DOHH2 (cell line): Measurements from ENCODE around the gene STK33.

ENCODE experiments used
- EZH2phosphoT487 ChIP-seq: fragments of 200-600 bp; sonication (generic); IDR thresholded peaks from 2 replicates; pipeline ENCODE4 v1.6.1; 2017; ENCODE audit warnings: borderline replicate concordance, mild to moderate bottlenecking, antibody characterized with exemption, low read length, moderate library complexity, mixed read lengths
- TF ChIP-seq, protein P1 (sequence below): fragments of 200-600 bp; sonication (generic); IDR thresholded peaks from one replicate; pipeline ENCODE4 v1.5.1; 2014; ENCODE audit warnings: antibody characterized with exemption, mild to moderate bottlenecking, low read depth, low read length; ENCODE audit not compliant: poor library complexity, severe bottlenecking

DNA sequence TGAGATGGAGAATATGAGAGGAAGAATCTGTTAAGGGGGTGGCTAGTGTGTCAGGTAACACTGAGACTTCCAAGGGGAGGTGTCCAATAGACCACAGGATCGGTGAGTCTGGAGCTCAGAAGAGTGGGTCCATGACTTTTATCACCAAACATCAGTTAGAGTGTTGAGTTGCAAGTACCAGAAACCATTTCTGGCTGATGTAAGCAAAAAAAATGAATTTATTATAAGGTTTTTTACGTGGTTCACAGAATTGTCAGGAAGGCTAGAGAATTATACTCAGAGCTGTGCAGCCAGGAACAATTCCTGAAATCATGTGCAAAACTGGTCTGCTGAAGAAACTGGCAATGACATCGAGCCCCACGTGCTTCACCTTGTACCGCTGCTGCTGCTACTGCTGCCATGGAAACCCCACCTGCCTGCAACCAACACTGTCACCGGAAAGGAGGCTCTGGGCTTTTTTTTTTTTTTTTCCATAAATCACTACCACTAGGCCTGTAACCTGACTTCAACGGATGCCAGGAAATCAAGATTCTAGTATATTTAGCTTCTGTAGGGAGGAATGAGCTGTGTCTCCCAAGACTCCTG is 16.6 kb upstream of the STK33 start:
- TF ChIP-seq, protein P1, sequence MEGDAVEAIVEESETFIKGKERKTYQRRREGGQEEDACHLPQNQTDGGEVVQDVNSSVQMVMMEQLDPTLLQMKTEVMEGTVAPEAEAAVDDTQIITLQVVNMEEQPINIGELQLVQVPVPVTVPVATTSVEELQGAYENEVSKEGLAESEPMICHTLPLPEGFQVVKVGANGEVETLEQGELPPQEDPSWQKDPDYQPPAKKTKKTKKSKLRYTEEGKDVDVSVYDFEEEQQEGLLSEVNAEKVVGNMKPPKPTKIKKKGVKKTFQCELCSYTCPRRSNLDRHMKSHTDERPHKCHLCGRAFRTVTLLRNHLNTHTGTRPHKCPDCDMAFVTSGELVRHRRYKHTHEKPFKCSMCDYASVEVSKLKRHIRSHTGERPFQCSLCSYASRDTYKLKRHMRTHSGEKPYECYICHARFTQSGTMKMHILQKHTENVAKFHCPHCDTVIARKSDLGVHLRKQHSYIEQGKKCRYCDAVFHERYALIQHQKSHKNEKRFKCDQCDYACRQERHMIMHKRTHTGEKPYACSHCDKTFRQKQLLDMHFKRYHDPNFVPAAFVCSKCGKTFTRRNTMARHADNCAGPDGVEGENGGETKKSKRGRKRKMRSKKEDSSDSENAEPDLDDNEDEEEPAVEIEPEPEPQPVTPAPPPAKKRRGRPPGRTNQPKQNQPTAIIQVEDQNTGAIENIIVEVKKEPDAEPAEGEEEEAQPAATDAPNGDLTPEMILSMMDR: no peak
- no peak for TF ChIP-seq EZH2phosphoT487
